ENCODE measurements around the gene INSC. TPM values are rescaled to one million over a fixed set of nuclear protein-coding genes. Genes with fewer than 3 reads are reported as not detected.

The INSC gene
- total and polyA plus RNA-seq, 2 of the 8 experiments (the other 6 are each of a cell fraction or from before 2014, with no cell fraction given): 0.58 to 0.59 TPM

DNA sequence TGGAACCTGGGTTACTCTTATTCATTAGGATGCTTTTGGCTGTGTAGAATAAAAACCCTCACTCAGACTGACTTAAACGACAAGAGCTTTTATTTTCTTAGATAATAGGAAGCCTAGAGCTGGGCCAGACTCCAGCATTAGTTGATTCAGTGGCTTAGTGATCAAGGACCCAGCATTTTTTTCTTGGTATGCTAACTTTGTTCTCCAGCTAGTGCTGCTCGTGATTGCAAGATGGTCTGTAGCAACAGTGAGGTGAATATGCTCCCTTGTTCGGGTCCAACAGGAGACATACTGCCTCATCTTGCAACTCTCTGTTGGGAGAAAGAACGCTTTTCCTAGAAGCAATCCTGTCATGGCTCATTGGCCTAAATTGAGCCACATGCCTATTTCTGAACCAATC, 33.4 kb downstream of the INSC start:
- Histone ChIP-seq H3K14ac (ENCODE audit: insufficient read length) (no peak overlapping the region), H2BK120ac (replicated peaks; ENCODE audit: low read depth, low read length) (no peak overlapping the region), H2BK5ac (ENCODE audit: low read depth, low read length) (no peak overlapping the region), H3K56ac (replicated peaks; ENCODE audit: insufficient read length, low read depth, low read length) (no peak overlapping the region), H2BK20ac (ENCODE audit: low read length) (no peak overlapping the region), H2AFZ (ENCODE audit: low read length) (0 out of 2 replicates have a peak overlapping the region, but pooled peaks have one; percentile 24), H3K9me3 (ENCODE audit: insufficient read depth in 2 of 2, low read depth in 1 of 2, low read length in 1 of 2) (no peaks in the 10 kb centered on the region), H3K4me2 (ENCODE audit: insufficient read depth in 1 of 2, low read depth in 2 of 2, low read length in 2 of 2) (no peak overlapping the region), H3K27ac (ENCODE audit: low read depth, low read length) (no peak overlapping the region), H2BK12ac (ENCODE audit: low read depth, low read length) (no peak overlapping the region), H3K9ac (replicated peaks in 1 of 4; ENCODE audit: extremely low read depth in 1 of 4, low read depth in 3 of 4, low read length in 3 of 4) (no peak overlapping the region), H4K91ac (replicated peaks; ENCODE audit: insufficient read length, low read length) (no peak overlapping the region), H3K4me1 (replicated peaks in 1 of 4; ENCODE audit: control insufficient read depth in 3 of 4, insufficient read depth in 4 of 4, low read length in 3 of 4) (peaks cover 0 to 3% (median 2%) of the 10 kb centered on the region in 4 experiments; a peak in 2 of 7 replicates), H4K5ac (ENCODE audit: insufficient read length, low read depth, low read length) (no peak overlapping the region), H4K8ac (ENCODE audit: extremely low read depth, insufficient read depth, low read length) (no peak overlapping the region), H2BK15ac (ENCODE audit: low read length) (no peak overlapping the region), H2AK5ac (ENCODE audit: low read depth, low read length) (no peak overlapping the region), H3K23ac (ENCODE audit: insufficient read length) (no peak overlapping the region), H3K27me3 (replicated peaks in 1 of 4; ENCODE audit: control insufficient read depth in 3 of 4, extremely low read depth in 1 of 4, insufficient read depth in 3 of 4, low read length in 3 of 4) (no peaks in the 10 kb centered on the region), H3K79me1 (ENCODE audit: low read depth, low read length) (no peaks in the 10 kb centered on the region), H3K18ac (ENCODE audit: extremely low read depth, low read length) (no peak overlapping the region), H3K79me2 (ENCODE audit: control insufficient read depth in 1 of 2, insufficient read depth in 2 of 2, low read length in 2 of 2) (no peaks in the 10 kb centered on the region), H3K4ac (replicated peaks; ENCODE audit: insufficient read length, low read depth, low read length) (no peak overlapping the region), H3K36me3 (ENCODE audit: control insufficient read depth in 2 of 4, insufficient read depth in 4 of 4, low read length in 3 of 4) (no peaks in the 10 kb centered on the region), H3K4me3 (ENCODE audit: extremely low read depth in 1 of 4, insufficient read depth in 2 of 4, low read depth in 3 of 4, low read length in 4 of 4) (no peak overlapping the region), H4K20me1 (replicated peaks in 1 of 2; ENCODE audit: control insufficient read depth in 1 of 2, insufficient read depth in 2 of 2, low read length in 2 of 2) (no peaks in the 10 kb centered on the region), H3K23me2 (ENCODE audit: low read depth, low read length) (no peaks in the 10 kb centered on the region; the same call in 1 of the 2 replicates)
- ChIA-PET POLR2A (ENCODE audit: partially characterized antibody) (no interaction called here), CTCF (ENCODE audit: partially characterized antibody) (interaction anchor here (1.4 to 9.8 kb wide), 2 partner anchors 11 to 32 kb away, joined by 5 to 107 read pairs; no protein-coding TSS in a partner anchor)
- peak in 1 of 2 experiments; percentile 2 for DNase-seq (ENCODE audit: low read depth in 1 of 2, low spot score in 2 of 2)
- 95% methylated on average over 4 of the region's 4 CpGs; no CpG with 5 or more reads in 1 of the 2 experiments for WGBS, 2 experiments (ENCODE audit: extremely low coverage in 1 of 2, insufficient coverage in 1 of 2, insufficient read length in 1 of 2, insufficient replicate concordance in 2 of 2, low coverage in 1 of 2, low lambda C conversion rate in 2 of 2, missing lambda C conversion rate in 1 of 2)
- no peak for FAIRE-seq
- TF ChIP-seq, protein P1, sequence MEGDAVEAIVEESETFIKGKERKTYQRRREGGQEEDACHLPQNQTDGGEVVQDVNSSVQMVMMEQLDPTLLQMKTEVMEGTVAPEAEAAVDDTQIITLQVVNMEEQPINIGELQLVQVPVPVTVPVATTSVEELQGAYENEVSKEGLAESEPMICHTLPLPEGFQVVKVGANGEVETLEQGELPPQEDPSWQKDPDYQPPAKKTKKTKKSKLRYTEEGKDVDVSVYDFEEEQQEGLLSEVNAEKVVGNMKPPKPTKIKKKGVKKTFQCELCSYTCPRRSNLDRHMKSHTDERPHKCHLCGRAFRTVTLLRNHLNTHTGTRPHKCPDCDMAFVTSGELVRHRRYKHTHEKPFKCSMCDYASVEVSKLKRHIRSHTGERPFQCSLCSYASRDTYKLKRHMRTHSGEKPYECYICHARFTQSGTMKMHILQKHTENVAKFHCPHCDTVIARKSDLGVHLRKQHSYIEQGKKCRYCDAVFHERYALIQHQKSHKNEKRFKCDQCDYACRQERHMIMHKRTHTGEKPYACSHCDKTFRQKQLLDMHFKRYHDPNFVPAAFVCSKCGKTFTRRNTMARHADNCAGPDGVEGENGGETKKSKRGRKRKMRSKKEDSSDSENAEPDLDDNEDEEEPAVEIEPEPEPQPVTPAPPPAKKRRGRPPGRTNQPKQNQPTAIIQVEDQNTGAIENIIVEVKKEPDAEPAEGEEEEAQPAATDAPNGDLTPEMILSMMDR (IDR thresholded peaks at IDR 0.05; ENCODE audit: control extremely low read depth in 1 of 3, insufficient read depth in 1 of 3, low read depth in 1 of 3, low read length in 3 of 3): no peak
- TF ChIP-seq RNF2 (IDR thresholded peaks at IDR 0.05; ENCODE audit: borderline replicate concordance, low read depth, low read length, missing control alignments, poor library complexity, severe bottlenecking): no peak
- no peak for TF ChIP-seq SP2 (IDR thresholded peaks at IDR 0.05; ENCODE audit: low read length)
- no peak for TF ChIP-seq RXRA (IDR thresholded peaks at IDR 0.05; ENCODE audit: insufficient read depth, low read depth, low read length)
- no peak for TF ChIP-seq KDM4A (IDR thresholded peaks at IDR 0.05; ENCODE audit: low read depth, low read length, severe bottlenecking)
- TF ChIP-seq JUN (IDR thresholded peaks at IDR 0.05; ENCODE audit: low read depth, low read length): no peak
- TF ChIP-seq CHD2 (IDR thresholded peaks at IDR 0.05; ENCODE audit: low read length): no peak
- no peak for TF ChIP-seq EGR1 (IDR thresholded peaks at IDR 0.05; ENCODE audit: borderline replicate concordance, low read depth, low read length)
- TF ChIP-seq SUZ12 (IDR thresholded peaks at IDR 0.05; ENCODE audit: low read length): no peak
- no peak for TF ChIP-seq FOSL1 (IDR thresholded peaks at IDR 0.05; ENCODE audit: insufficient read depth, low read depth, low read length)
- TF ChIP-seq, protein P2, sequence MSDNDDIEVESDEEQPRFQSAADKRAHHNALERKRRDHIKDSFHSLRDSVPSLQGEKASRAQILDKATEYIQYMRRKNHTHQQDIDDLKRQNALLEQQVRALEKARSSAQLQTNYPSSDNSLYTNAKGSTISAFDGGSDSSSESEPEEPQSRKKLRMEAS (IDR thresholded peaks at IDR 0.05): no peak
